HEK293 (cell line): Measurements from ENCODE around the gene MGST3.

Experiments
- CTCF ChIP-seq: fragments of 450-650 bp; formaldehyde crosslinking; IDR thresholded peaks from 2 replicates; pipeline ENCODE4 v1.5.1; 2016; ENCODE audit warnings: missing biosample characterization, missing genetic modification characterization
- GLI4 ChIP-seq: fragments of 450-650 bp; formaldehyde crosslinking; IDR thresholded peaks from 2 replicates; pipeline ENCODE4 v1.5.1; 2016; ENCODE audit warnings: missing biosample characterization, missing genetic modification characterization
- KLF8 ChIP-seq: fragments of 450-650 bp; formaldehyde crosslinking; IDR thresholded peaks from 2 replicates; pipeline ENCODE4 v1.5.1; 2016; ENCODE audit warnings: missing biosample characterization, missing genetic modification characterization
- YY1 ChIP-seq: fragments of 450-650 bp; formaldehyde crosslinking; IDR thresholded peaks from 2 replicates; pipeline ENCODE4 v1.5.1; 2018; ENCODE audit warnings: missing biosample characterization, missing genetic modification characterization
- ZBTB26 ChIP-seq: fragments of 450-650 bp; formaldehyde crosslinking; optimal IDR thresholded peaks from 2 replicates; pipeline ENCODE3; 2016; ENCODE audit warnings: missing biosample characterization, mild to moderate bottlenecking, missing genetic modification characterization
- ZBTB7A ChIP-seq: fragments of 450-650 bp; formaldehyde crosslinking; IDR thresholded peaks from 2 replicates; pipeline ENCODE4 v1.5.1; 2016; ENCODE audit warnings: low read depth, missing biosample characterization, missing genetic modification characterization
- ZNF148 ChIP-seq: fragments of 450-650 bp; formaldehyde crosslinking; IDR thresholded peaks from 2 replicates; pipeline ENCODE4 v1.5.0; 2017; ENCODE audit warnings: missing biosample characterization, missing genetic modification characterization, borderline replicate concordance
- ZNF18 ChIP-seq: fragments of 450-650 bp; formaldehyde crosslinking; IDR thresholded peaks from 2 replicates; pipeline ENCODE4 v1.5.1; 2016; ENCODE audit warnings: missing biosample characterization, missing genetic modification characterization
- ZNF24 ChIP-seq: fragments of 450-650 bp; formaldehyde crosslinking; IDR thresholded peaks from 2 replicates; pipeline ENCODE4 v1.5.1; 2016; ENCODE audit warnings: missing biosample characterization, missing genetic modification characterization
- ZNF248 ChIP-seq: fragments of 450-650 bp; formaldehyde crosslinking; IDR thresholded peaks from 2 replicates; pipeline ENCODE4 v1.5.1; 2017; ENCODE audit warnings: missing biosample characterization, missing genetic modification characterization
- ZNF362 ChIP-seq: fragments of 450-650 bp; formaldehyde crosslinking; IDR thresholded peaks from 2 replicates; pipeline ENCODE4 v1.5.1; 2016; ENCODE audit warnings: missing biosample characterization, missing genetic modification characterization
- ZNF76 ChIP-seq: fragments of 450-650 bp; formaldehyde crosslinking; IDR thresholded peaks from 2 replicates; pipeline ENCODE4; 2016; ENCODE audit warnings: low read depth, missing biosample characterization, missing genetic modification characterization, borderline replicate concordance
- ZNF830 ChIP-seq: fragments of 450-650 bp; IDR thresholded peaks from 2 replicates; pipeline ENCODE4 v1.5.0; 2018; ENCODE audit warnings: missing biosample characterization, missing genetic modification characterization, low read depth, mild to moderate bottlenecking, moderate library complexity
- ZNF843 ChIP-seq: fragments of 450-650 bp; formaldehyde crosslinking; IDR thresholded peaks from 2 replicates; pipeline ENCODE4 v1.5.1; 2016; ENCODE audit warnings: missing biosample characterization, missing genetic modification characterization

GRCh38 chr1:165641231-165641987 lies 10.4 kb downstream of the MGST3 start:
- TF ChIP-seq ZNF148 (tag by site-specific recombination) (no peak), CTCF (no peak), KLF8 (tag by site-specific recombination) (no peak), GLI4 (tag by site-specific recombination) (no peak), ZNF18 (tag by site-specific recombination) (no peak), ZNF24 (tag by site-specific recombination) (no peak), YY1 (tag by site-specific recombination) (no peak), ZBTB26 (no peak), ZNF830 (tag by site-specific recombination) (no peak), ZNF843 (tag by site-specific recombination) (no peak), ZBTB7A (tag by site-specific recombination) (no peak), ZNF76 (tag by site-specific recombination) (no peak), ZNF248 (tag by site-specific recombination) (no peak), ZNF362 (tag by site-specific recombination) (no peak)
